ENCODE measurements around the gene RNASE8. TPM values are rescaled to one million over a fixed set of nuclear protein-coding genes. Genes with fewer than 3 reads are reported as not detected.

RNASE8 gene
- total and polyA plus RNA-seq, 7 donors = not detected

- DNase-seq (no peak), ATAC-seq (no peak)
- 65 to 74% (median 71%) methylated on average over 10 of the region's 10 CpGs for WGBS, 3 donors
- no peak overlapping the region for H3K4me3 ChIP-seq
- H3K27me3 ChIP-seq (ENCODE audit: insufficient read depth in 3 of 3, low read length in 2 of 3) = no peaks in the 10 kb centered on the region
- no peak for TF ChIP-seq CTCF (IDR thresholded peaks at IDR 0.05)
- no peaks in the 10 kb centered on the region for H3K36me3 ChIP-seq (ENCODE audit: insufficient read depth in 1 of 2, low read depth in 1 of 2)
- no peaks in the 10 kb centered on the region for H3K9me3 ChIP-seq
- intact Hi-C loops (cut with DNase I) = no loop called here
- no peak overlapping the region for H3K27ac ChIP-seq
- no peaks in the 10 kb centered on the region for H3K4me1 ChIP-seq
Observed at GRCh38 chr14:21056520-21057163, 980 bp upstream of the RNASE8 start.

GRCh38 chr14:21058903-21059302 is 1.3 kb downstream of the RNASE8 start:
- DNase-seq (no peak), ATAC-seq (no peak)
- Histone ChIP-seq H3K4me3 (no peak overlapping the region), H3K36me3 (ENCODE audit: insufficient read depth in 1 of 2, low read depth in 1 of 2) (no peaks in the 10 kb centered on the region), H3K9me3 (no peaks in the 10 kb centered on the region), H3K27ac (no peak overlapping the region), H3K4me1 (no peaks in the 10 kb centered on the region), H3K27me3 (ENCODE audit: insufficient read depth in 3 of 3, low read length in 2 of 3) (no peaks in the 10 kb centered on the region)
- intact Hi-C loops (cut with DNase I) = no loop called here
- 72 to 81% (median 80%) methylated on average over 5 of the region's 5 CpGs for WGBS, 3 donors
- TF ChIP-seq CTCF (IDR thresholded peaks at IDR 0.05) = no peak

- Histone ChIP-seq H3K9me3 (no peaks in the 10 kb centered on the region), H3K36me3 (ENCODE audit: insufficient read depth in 1 of 2, low read depth in 1 of 2) (no peaks in the 10 kb centered on the region), H3K27me3 (ENCODE audit: insufficient read depth in 3 of 3, low read length in 2 of 3) (no peaks in the 10 kb centered on the region), H3K4me1 (no peaks in the 10 kb centered on the region), H3K27ac (no peak overlapping the region), H3K4me3 (no peak overlapping the region)
- TF ChIP-seq CTCF (IDR thresholded peaks at IDR 0.05) = no peak
- intact Hi-C loops (cut with DNase I) = no loop called here
- ATAC-seq (no peak), DNase-seq (no peak)
- 65 to 66% (median 65%) methylated on average over 8 of the region's 8 CpGs for WGBS, 3 donors
Observed at GRCh38 chr14:21059842-21060613, 2.4 kb downstream of the RNASE8 start.

- Histone ChIP-seq H3K27me3 (ENCODE audit: insufficient read depth in 3 of 3, low read length in 2 of 3) (no peaks in the 10 kb centered on the region), H3K4me1 (no peaks in the 10 kb centered on the region), H3K36me3 (ENCODE audit: insufficient read depth in 1 of 2, low read depth in 1 of 2) (no peaks in the 10 kb centered on the region), H3K4me3 (no peak overlapping the region), H3K27ac (no peak overlapping the region), H3K9me3 (no peaks in the 10 kb centered on the region)
- no peak for ATAC-seq
- TF ChIP-seq CTCF (IDR thresholded peaks at IDR 0.05) = no peak
- intact Hi-C loops (cut with DNase I) = no loop called here
- WGBS, 3 donors = 68 to 76% (median 71%) methylated on average over 13 of the region's 13 CpGs
- DNase-seq = no peak
Observed at GRCh38 chr14:21060614-21061346, 3.2 kb downstream of the RNASE8 start.
